Measurements from ENCODE around the gene PCOLCE2. TPM values are rescaled to one million over a fixed set of nuclear protein-coding genes. Genes with fewer than 3 reads are reported as not detected.
A peak's percentile ranks its signal among the peaks of the same experiment; 100 is the strongest.

Gene PCOLCE2
- total RNA-seq, 3 donors from 2014 or later: 0.21 to 0.57 (median 0.43) TPM

GRCh38 chr3:142828703-142829305 lies 60.1 kb downstream of the PCOLCE2 start:
- ATAC-seq (peak; percentile 89 to 90), DNase-seq (peak; percentile 34)
- H3K27me3 Mint-ChIP-seq (ENCODE audit: low read depth): peaks cover 19% of the 10 kb centered on the region
- no peaks in the 10 kb centered on the region for H3K36me3 Mint-ChIP-seq (ENCODE audit: insufficient read depth)
- H3K4me1 Mint-ChIP-seq (ENCODE audit: low read depth): no peaks in the 10 kb centered on the region
- H3K4me3 Mint-ChIP-seq: no peak overlapping the region
- no peaks in the 10 kb centered on the region for H3K9me3 Mint-ChIP-seq

GRCh38 chr3:142819179-142819578 lies 69.7 kb downstream of the PCOLCE2 start:
- ATAC-seq (no peak), DNase-seq (no peak)
- H3K36me3 Mint-ChIP-seq (ENCODE audit: insufficient read depth): no peaks in the 10 kb centered on the region
- peaks cover 7% of the 10 kb centered on the region for H3K27me3 Mint-ChIP-seq (ENCODE audit: low read depth)
- H3K4me3 Mint-ChIP-seq: no peak overlapping the region
- H3K9me3 Mint-ChIP-seq: no peaks in the 10 kb centered on the region
- H3K4me1 Mint-ChIP-seq (ENCODE audit: low read depth): no peaks in the 10 kb centered on the region

- Mint-ChIP-seq H3K4me3 (no peak overlapping the region), H3K36me3 (ENCODE audit: insufficient read depth) (no peaks in the 10 kb centered on the region), H3K27me3 (ENCODE audit: low read depth) (peaks cover 7% of the 10 kb centered on the region), H3K9me3 (no peaks in the 10 kb centered on the region), H3K4me1 (ENCODE audit: low read depth) (no peaks in the 10 kb centered on the region)
- DNase-seq (no peak), ATAC-seq (no peak)
Measured at GRCh38 chr3:142818651-142819050, 70.2 kb downstream of the PCOLCE2 start.

- H3K36me3 Mint-ChIP-seq (ENCODE audit: insufficient read depth): no peaks in the 10 kb centered on the region
- H3K4me1 Mint-ChIP-seq (ENCODE audit: low read depth): no peaks in the 10 kb centered on the region
- ATAC-seq (no peak), DNase-seq (no peak)
- H3K9me3 Mint-ChIP-seq: no peaks in the 10 kb centered on the region
- H3K4me3 Mint-ChIP-seq: no peak overlapping the region
- peaks cover 7% of the 10 kb centered on the region for H3K27me3 Mint-ChIP-seq (ENCODE audit: low read depth)
Measured at GRCh38 chr3:142817897-142818296, 71.0 kb downstream of the PCOLCE2 start.

- DNase-seq (no peak), ATAC-seq (no peak)
- Mint-ChIP-seq H3K9me3 (no peaks in the 10 kb centered on the region), H3K36me3 (ENCODE audit: insufficient read depth) (no peaks in the 10 kb centered on the region), H3K4me3 (no peak overlapping the region), H3K27me3 (ENCODE audit: low read depth) (peaks cover 7% of the 10 kb centered on the region), H3K4me1 (ENCODE audit: low read depth) (no peaks in the 10 kb centered on the region)
Measured at GRCh38 chr3:142817356-142817755, 71.5 kb downstream of the PCOLCE2 start.

- Mint-ChIP-seq H3K9me3 (no peaks in the 10 kb centered on the region), H3K27me3 (ENCODE audit: low read depth) (peaks cover 10% of the 10 kb centered on the region), H3K4me3 (no peak overlapping the region), H3K4me1 (ENCODE audit: low read depth) (no peaks in the 10 kb centered on the region), H3K36me3 (ENCODE audit: insufficient read depth) (no peaks in the 10 kb centered on the region)
- ATAC-seq: no peak
- no peak for DNase-seq
Measured at GRCh38 chr3:142815803-142816202, 73.1 kb downstream of the PCOLCE2 start.

- H3K4me3 Mint-ChIP-seq: no peak overlapping the region
- peaks cover 3% of the 10 kb centered on the region for H3K27me3 Mint-ChIP-seq (ENCODE audit: low read depth)
- H3K4me1 Mint-ChIP-seq (ENCODE audit: low read depth): no peaks in the 10 kb centered on the region
- no peaks in the 10 kb centered on the region for H3K36me3 Mint-ChIP-seq (ENCODE audit: insufficient read depth)
- DNase-seq: no peak
- H3K9me3 Mint-ChIP-seq: no peaks in the 10 kb centered on the region
- no peak for ATAC-seq
Measured at GRCh38 chr3:142809259-142809658, 79.6 kb downstream of the PCOLCE2 start.

GRCh38 chr3:142808103-142808917 lies 80.6 kb downstream of the PCOLCE2 start:
- ATAC-seq: peak; percentile 58 to 77
- H3K27me3 Mint-ChIP-seq (ENCODE audit: low read depth): peaks cover 3% of the 10 kb centered on the region
- no peak for DNase-seq
- no peaks in the 10 kb centered on the region for H3K4me1 Mint-ChIP-seq (ENCODE audit: low read depth)
- no peaks in the 10 kb centered on the region for H3K9me3 Mint-ChIP-seq
- H3K36me3 Mint-ChIP-seq (ENCODE audit: insufficient read depth): no peaks in the 10 kb centered on the region
- H3K4me3 Mint-ChIP-seq: no peak overlapping the region

GRCh38 chr3:142802891-142803290 lies 86.0 kb downstream of the PCOLCE2 start:
- DNase-seq (no peak), ATAC-seq (no peak)
- Mint-ChIP-seq H3K4me3 (no peak overlapping the region), H3K9me3 (no peaks in the 10 kb centered on the region), H3K4me1 (ENCODE audit: low read depth) (no peaks in the 10 kb centered on the region), H3K36me3 (ENCODE audit: insufficient read depth) (peaks cover 2% of the 10 kb centered on the region), H3K27me3 (ENCODE audit: low read depth) (no peaks in the 10 kb centered on the region)

GRCh38 chr3:142801746-142802145 lies 87.1 kb downstream of the PCOLCE2 start:
- H3K4me1 Mint-ChIP-seq (ENCODE audit: low read depth): no peaks in the 10 kb centered on the region
- no peak overlapping the region for H3K4me3 Mint-ChIP-seq
- ATAC-seq (no peak), DNase-seq (no peak)
- no peaks in the 10 kb centered on the region for H3K9me3 Mint-ChIP-seq
- peaks cover 2% of the 10 kb centered on the region for H3K36me3 Mint-ChIP-seq (ENCODE audit: insufficient read depth)
- H3K27me3 Mint-ChIP-seq (ENCODE audit: low read depth): no peaks in the 10 kb centered on the region

GRCh38 chr3:142796823-142797222 lies 92.1 kb downstream of the PCOLCE2 start:
- Mint-ChIP-seq H3K27me3 (ENCODE audit: low read depth) (no peaks in the 10 kb centered on the region), H3K4me3 (no peak overlapping the region), H3K4me1 (ENCODE audit: low read depth) (no peaks in the 10 kb centered on the region), H3K36me3 (ENCODE audit: insufficient read depth) (no peaks in the 10 kb centered on the region), H3K9me3 (no peaks in the 10 kb centered on the region)
- ATAC-seq (no peak), DNase-seq (no peak)

- no peaks in the 10 kb centered on the region for H3K4me1 Mint-ChIP-seq (ENCODE audit: low read depth)
- H3K36me3 Mint-ChIP-seq (ENCODE audit: insufficient read depth): no peaks in the 10 kb centered on the region
- DNase-seq: no peak
- H3K4me3 Mint-ChIP-seq: no peak overlapping the region
- no peak for ATAC-seq
- H3K27me3 Mint-ChIP-seq (ENCODE audit: low read depth): no peaks in the 10 kb centered on the region
- no peaks in the 10 kb centered on the region for H3K9me3 Mint-ChIP-seq
Measured at GRCh38 chr3:142795332-142795731, 93.6 kb downstream of the PCOLCE2 start.

GRCh38 chr3:142794508-142794907 lies 94.4 kb downstream of the PCOLCE2 start:
- Mint-ChIP-seq H3K4me3 (no peak overlapping the region), H3K9me3 (no peaks in the 10 kb centered on the region), H3K4me1 (ENCODE audit: low read depth) (no peaks in the 10 kb centered on the region), H3K27me3 (ENCODE audit: low read depth) (no peaks in the 10 kb centered on the region), H3K36me3 (ENCODE audit: insufficient read depth) (no peaks in the 10 kb centered on the region)
- ATAC-seq: no peak
- DNase-seq: no peak

- ATAC-seq (no peak), DNase-seq (no peak)
- no peaks in the 10 kb centered on the region for H3K27me3 Mint-ChIP-seq (ENCODE audit: low read depth)
Measured at GRCh38 chr3:142787719-142788118, 101.2 kb downstream of the PCOLCE2 start.

GRCh38 chr3:142785996-142786395 lies 102.9 kb downstream of the PCOLCE2 start:
- Mint-ChIP-seq H3K9me3 (no peaks in the 10 kb centered on the region), H3K36me3 (ENCODE audit: insufficient read depth) (peaks cover 6% of the 10 kb centered on the region), H3K27me3 (ENCODE audit: low read depth) (no peaks in the 10 kb centered on the region), H3K4me3 (no peak overlapping the region), H3K4me1 (ENCODE audit: low read depth) (no peaks in the 10 kb centered on the region)
- DNase-seq (no peak), ATAC-seq (no peak)

More at GRCh38 chr3:142787719-142788118, 101.2 kb downstream of the PCOLCE2 start:
- H3K9me3 Mint-ChIP-seq: no peaks in the 10 kb centered on the region
- peaks cover 6% of the 10 kb centered on the region for H3K36me3 Mint-ChIP-seq (ENCODE audit: insufficient read depth)
- H3K4me3 Mint-ChIP-seq: no peak overlapping the region
- no peaks in the 10 kb centered on the region for H3K4me1 Mint-ChIP-seq (ENCODE audit: low read depth)
